Measurements from ENCODE around the gene POMC. TPM values are rescaled to one million over a fixed set of nuclear protein-coding genes. Genes with fewer than 3 reads are reported as not detected.

The POMC gene
- total RNA-seq, 1 experiment from 2014 or later, result 1.6 TPM

GRCh38 chr2:25207078-25207545, 38.7 kb upstream of the POMC start:
- Histone ChIP-seq H3K79me1 (ENCODE audit: insufficient read depth, low read depth, low read length, poor library complexity, severe bottlenecking) (no peaks in the 10 kb centered on the region), H3K27me3 (ENCODE audit: insufficient read depth, low read length) (no peaks in the 10 kb centered on the region), H3K23me2 (ENCODE audit: insufficient read length, low read depth, low read length, poor library complexity, severe bottlenecking) (no peaks in the 10 kb centered on the region), H4K5ac (ENCODE audit: insufficient read length, low read depth, low read length) (no peak overlapping the region), H4K8ac (replicated peaks; ENCODE audit: insufficient read length, low read depth, low read length) (no peak overlapping the region), H2BK5ac (ENCODE audit: insufficient read length, low read length) (no peak overlapping the region), H3K4me1 (ENCODE audit: insufficient read depth, low read length) (no peaks in the 10 kb centered on the region), H2AK5ac (ENCODE audit: insufficient read length, low read length) (no peak overlapping the region), H3K9me3 (ENCODE audit: control insufficient read depth, low read depth, low read length) (no peaks in the 10 kb centered on the region), H3K14ac (ENCODE audit: insufficient read depth, low read length) (peak overlapping the region; percentile 6; the same call in 1 of the 2 replicates), H2BK12ac (ENCODE audit: insufficient read length, low read depth, low read length) (no peak overlapping the region), H3K79me2 (ENCODE audit: insufficient read depth, low read length) (no peaks in the 10 kb centered on the region), H2BK15ac (ENCODE audit: low read depth, low read length) (no peak overlapping the region), H3K23ac (ENCODE audit: insufficient read length, low read depth, low read length) (no peak overlapping the region), H3K56ac (ENCODE audit: insufficient read length, low read depth, low read length) (no peak overlapping the region), H3K18ac (ENCODE audit: insufficient read length, low read depth, low read length) (peak overlapping the region; percentile 69), H2BK20ac (ENCODE audit: low read depth, low read length, poor library complexity, severe bottlenecking) (no peak overlapping the region), H3K9ac (ENCODE audit: extremely low read depth, insufficient read length, low read length) (no peak overlapping the region), H4K91ac (ENCODE audit: insufficient read length, low read depth, low read length) (no peak overlapping the region), H2BK120ac (ENCODE audit: low read depth, low read length, poor library complexity, severe bottlenecking) (no peak overlapping the region), H3K4ac (ENCODE audit: low read depth, low read length) (no peak overlapping the region; the same call in 1 of the 2 replicates), H3T11ph (ENCODE audit: low read length) (no peak overlapping the region), H4K20me1 (ENCODE audit: control insufficient read depth, insufficient read depth, insufficient read length) (no peaks in the 10 kb centered on the region), H2AFZ (ENCODE audit: low read length) (no peak overlapping the region), H3K27ac (ENCODE audit: insufficient read length, low read depth, low read length) (no peak overlapping the region), H3K4me2 (ENCODE audit: insufficient read depth, insufficient read length, low read length) (no peak overlapping the region)
- no peaks in the 10 kb centered on the region for H3K27me3 Mint-ChIP-seq (ENCODE audit: low read depth)
- peak overlapping the region in 2 of 3 experiments; percentile 85 to 91; a peak in 4 of 7 replicates for H3K27ac Mint-ChIP-seq
- no peak overlapping the region for H3K4me3 Mint-ChIP-seq
- no peak for TF ChIP-seq CTCF (conservative IDR thresholded peaks at IDR 0.05)
- DNase-seq, result peak; percentile 60
- WGBS (ENCODE audit: extremely low coverage, insufficient read length, low lambda C conversion rate), result no CpG with 5 or more reads among the region's 5 CpGs
- H3K4me1 Mint-ChIP-seq, result peaks cover 12 to 13% of the 10 kb centered on the region in 2 experiments
- no peaks in the 10 kb centered on the region for H3K36me3 Mint-ChIP-seq (ENCODE audit: insufficient read depth in 1 of 3, low read depth in 3 of 3)
- H3K9me3 Mint-ChIP-seq, result no peaks in the 10 kb centered on the region
